Stimulated activated CD4-positive, alpha-beta T cell treated with anti-CD3 and anti-CD28 coated beads, Interleukin-2, amount 100 ng/mL, for 48 hours (primary cell): ENCODE data around the gene ZPR1.
"Not testable (repeated sequence)": the region's sequence is repeated elsewhere in the genome, so short reads cannot be mapped to it uniquely, and the experiment has no call there.

Source experiments
- DNase-seq, 2 donors: peaks; one replicate each; pipeline ENCODE4 v3.0.0-alpha.2; 2020

Gene ZPR1

DNA sequence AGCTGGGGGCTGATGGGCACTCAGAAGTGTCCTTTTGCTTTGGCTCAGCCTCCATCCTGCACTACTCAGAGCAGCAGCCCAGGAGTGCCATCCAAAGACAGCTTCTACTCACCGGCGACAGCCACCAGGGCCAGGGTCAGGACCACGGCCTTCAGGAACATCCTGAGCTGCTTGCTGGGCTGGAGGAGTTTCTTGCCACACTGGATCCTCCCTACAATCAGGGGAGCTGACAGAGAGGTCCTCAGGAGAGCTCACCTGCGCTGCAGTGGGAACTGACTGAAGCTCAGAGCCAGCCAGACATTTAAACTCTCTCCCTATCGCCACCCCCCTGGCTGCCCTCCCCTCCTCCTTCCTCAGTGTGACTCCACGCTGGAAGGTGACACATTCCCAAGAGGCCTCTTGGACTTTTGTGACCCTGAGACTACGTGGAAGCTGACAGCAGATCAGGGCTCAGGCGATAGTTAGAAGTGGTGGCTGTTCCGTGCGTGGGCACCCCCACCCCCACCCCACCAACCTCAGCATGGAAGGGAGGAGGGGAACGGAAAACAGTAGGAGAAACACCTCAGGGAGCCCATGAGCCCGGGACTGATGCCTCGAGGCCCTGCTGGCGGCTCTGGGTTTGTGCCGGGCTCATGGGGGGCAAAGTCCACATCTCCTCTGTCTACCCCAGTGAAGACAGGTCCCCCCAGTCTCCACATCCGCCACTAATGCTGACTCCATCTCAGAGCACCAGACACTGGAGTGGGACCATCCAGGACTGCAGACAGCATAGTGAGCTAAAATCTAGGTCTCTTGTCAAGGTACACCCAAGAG lies 35.4 kb upstream of the ZPR1 start, which contains the start of gene APOA4:
Gene APOA4 (minus strand): TSS at position 274 of the 813 bp plus-strand sequence. CDS start 113 bp downstream, at position 161.
- DNase-seq: no peak

DNA sequence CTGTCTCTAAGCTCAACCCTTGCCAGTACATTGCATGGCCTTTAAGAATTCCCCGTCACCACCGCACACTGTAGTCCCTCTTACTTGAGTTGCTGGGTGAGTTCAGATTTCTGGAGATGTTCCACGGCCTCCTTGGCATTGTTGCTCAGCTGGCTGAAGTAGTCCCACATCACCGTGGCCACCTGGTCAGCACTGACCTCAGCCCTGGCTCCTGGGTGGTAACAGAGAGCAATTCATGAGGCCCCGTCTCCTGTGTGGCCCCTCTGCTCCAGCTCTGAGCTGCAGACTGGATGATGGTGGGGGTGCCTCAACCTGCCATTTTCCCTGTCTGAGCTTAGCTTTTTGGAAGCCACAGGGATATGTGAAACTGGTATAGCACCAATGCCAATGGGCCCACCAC lies 34.8 kb upstream of the ZPR1 start:
- DNase-seq: no peak

DNA sequence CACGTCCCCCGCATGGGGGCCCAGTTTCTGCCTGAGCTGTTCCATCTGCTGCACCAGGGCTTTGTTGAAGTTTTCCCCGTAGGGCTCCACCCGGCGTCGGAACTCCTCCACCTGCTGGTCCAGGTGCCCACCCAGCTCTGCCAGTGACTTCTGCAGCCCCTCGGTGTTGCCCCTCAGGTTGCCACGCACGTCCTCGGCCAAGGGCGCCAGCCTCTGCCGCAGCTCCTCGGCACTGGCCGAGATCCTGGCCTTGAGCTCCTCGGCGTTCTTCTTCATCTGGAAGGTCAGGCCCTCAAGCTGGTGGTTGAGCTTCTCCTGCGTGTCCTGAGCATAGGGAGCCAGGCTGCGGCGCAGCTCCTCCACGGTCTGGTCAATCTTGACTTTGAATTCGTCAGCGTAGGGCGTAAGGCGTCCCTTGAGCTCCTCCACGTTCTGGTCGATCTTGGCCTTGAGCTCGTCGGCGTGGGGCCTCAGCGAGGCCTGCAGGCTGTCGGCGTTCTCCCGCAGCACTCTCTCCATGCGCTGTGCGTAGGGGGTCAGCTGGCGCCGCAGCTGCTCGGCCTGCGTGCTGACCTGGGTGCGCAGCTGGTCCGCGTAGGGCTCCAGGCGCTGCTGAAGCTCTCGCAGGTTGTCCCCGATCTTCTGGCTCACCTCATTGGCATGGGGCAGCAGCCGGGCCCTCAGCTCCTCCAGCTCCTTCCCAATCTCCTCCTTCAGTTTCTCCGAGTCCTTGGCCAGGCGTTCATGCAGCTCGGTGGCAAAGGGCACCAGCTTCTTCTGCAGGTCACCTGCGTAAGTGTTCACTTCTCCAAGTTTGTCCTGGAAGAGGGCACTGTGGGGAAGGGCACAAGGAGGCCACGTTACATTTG lies 33.5 kb upstream of the ZPR1 start:
- no peak for DNase-seq

DNA sequence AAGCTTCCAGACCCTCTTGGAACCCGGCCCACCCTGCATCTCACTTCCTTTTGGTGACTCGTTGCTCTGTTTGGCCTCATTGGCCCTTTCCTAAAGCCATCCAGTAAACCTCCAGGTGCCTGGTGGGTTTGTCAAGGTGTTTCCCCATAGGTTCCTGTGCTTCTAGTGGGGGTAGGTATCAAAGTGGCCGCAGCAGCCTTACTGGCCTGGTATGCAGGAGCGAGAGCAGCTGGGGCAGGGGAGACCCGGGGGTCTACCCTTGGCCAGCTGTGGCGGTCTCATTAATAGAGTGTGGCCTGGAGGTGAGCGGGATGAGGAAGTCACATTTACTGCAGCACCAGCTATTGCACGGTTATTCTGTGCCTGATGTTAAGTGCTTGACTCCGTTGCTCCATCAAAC lies 31.2 kb upstream of the ZPR1 start:
- no peak for DNase-seq

DNA sequence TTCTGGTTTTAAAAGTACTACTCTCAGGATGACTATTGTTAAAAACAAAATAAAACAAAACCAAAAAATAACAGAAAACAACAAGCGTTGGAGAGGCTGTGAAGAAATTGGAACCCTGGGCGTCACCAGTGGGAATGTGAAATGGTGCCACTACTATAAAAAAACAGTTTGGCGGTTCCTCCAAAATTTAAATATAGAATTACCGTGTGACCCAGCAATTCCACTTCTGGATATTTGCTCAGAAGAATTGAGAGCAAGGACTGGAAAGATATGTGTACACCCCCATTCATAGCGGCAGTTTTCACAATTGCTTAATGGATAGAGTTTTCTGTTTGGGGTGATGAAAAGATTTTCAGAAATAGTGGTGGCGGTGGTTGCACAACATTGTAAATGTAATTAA lies 26.7 kb upstream of the ZPR1 start:
- no peak for DNase-seq

DNA sequence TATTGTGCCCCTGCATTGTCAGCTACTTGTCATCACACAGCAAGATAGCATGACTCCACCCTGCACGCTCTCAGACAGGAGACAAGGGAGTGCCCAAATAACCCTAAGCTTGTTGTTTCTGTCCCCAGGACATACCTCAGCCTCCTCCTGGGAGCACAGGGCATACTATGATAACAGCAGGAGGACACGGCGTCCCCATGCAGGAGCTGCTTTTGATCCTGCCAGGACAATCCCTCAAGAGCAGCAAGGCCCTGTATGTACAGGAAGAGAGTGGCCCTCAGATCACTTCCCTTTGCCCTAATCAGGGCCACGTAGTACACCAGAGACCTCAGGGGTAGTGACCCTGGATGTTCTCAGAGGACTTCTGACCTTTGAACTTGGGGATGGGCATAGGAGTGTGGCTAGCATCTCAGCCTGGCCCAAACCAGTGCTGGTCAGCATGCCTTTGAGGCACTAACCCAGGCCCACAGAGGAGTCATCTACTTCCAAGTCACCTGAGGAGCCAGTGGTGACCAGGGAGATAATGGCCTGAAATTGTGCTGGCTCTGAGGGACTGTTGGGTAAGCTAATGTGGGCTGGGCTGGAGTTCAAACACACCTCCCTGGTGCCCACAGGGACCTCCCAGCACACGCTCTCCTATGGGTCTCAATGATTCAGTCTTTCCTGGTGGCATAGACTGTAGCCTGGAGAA lies 26.1 kb upstream of the ZPR1 start:
- no peak for DNase-seq

DNA sequence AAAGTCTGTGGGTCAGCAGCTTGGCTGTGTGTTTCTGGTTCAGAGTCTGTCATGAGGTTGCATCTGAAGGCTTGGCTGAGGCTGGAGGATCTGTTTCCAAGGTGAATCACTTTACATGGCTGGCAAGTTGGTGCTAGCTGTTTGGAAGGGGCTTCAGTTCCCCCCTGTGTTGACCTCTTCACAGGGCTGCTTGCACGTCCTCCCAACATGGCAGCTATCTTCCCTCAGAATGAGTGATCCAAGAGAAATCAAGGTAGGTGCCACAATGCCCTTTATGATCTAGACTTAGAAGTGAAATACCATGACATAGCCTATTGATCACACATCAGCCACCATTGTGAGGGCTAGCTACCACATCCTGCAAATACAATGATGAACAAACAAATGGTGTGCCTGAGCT lies 25.3 kb upstream of the ZPR1 start:
- DNase-seq: no peak

DNA sequence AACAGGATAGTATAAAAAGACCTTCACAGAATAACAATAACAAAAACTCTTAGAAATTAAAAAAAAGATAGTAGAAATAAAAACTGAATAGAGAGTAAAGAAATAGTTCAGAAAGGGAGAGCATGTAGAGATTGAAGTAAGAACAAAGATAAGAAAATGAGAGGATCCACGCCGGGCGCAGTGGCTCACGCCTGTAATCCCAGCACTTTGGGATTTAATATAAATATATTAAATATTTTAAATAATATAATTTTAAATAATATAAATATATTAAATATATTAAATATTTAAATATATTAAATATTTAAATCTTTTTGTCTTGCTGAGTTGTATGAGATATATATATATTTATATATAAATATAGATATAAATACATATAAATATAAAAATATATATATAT lies 24.3 kb upstream of the ZPR1 start:
- no peak for DNase-seq

DNA sequence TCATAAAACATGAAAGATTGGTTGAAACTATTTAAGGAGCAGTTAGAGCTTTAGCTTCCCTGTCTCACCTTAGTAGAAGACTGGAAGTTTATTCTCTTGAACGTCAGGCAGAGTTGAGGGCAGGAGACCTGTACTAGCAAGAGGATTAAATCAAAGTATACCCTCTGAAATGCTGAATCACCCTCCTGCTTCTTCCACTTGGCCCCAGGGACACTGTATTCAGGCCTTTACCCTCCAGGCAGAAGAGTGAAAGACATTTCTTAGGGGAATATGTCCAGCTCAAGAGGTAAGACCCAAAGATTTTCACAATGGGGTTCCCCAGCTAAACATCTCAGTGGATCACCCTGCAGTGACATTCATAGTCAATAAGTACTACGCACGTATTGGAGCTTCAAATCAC lies 23.4 kb upstream of the ZPR1 start:
- no peak for DNase-seq

DNA sequence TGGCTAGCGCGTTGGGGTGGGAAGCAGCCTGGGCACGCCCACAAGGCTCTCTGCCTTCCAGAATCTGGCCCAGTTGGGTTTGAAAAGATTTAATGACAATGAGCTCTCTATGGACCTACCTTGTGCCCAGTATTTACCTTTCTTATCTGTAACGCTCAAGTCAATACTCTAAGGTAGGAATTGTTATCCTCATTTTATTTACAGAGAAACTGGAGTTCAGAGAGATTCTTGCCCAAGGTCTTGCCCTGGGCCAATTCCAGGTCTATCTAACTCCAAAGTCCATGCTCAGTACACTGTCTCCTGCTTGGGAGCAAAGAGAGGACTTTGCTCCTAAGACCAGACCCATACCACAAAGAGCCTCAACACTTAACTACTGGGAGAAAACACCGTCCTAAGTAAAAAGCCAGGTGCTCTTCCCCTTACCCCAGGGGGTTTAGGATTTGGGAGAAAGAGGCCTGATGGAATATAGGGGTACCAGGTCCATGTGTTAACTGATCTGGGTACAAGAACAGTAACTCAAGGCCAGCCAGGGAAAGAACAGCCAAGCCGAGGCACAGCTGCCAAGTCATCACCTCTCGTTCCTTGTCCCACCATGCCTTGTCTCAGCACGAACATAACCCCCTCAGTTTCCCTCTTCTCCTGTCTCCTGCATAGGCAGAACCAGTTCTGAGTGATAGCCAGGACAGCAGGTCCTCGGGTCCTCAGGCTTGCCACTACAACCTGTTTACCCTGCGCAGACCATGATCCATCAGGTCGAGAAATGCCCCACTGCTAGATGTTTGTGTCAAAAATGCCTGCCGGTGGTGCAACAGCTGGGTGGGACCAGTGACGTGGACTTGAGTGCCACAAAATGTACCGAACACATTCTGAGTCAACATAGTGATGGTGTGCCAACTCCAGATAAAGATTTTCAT lies 20.7 kb upstream of the ZPR1 start:
- no peak for DNase-seq

DNA sequence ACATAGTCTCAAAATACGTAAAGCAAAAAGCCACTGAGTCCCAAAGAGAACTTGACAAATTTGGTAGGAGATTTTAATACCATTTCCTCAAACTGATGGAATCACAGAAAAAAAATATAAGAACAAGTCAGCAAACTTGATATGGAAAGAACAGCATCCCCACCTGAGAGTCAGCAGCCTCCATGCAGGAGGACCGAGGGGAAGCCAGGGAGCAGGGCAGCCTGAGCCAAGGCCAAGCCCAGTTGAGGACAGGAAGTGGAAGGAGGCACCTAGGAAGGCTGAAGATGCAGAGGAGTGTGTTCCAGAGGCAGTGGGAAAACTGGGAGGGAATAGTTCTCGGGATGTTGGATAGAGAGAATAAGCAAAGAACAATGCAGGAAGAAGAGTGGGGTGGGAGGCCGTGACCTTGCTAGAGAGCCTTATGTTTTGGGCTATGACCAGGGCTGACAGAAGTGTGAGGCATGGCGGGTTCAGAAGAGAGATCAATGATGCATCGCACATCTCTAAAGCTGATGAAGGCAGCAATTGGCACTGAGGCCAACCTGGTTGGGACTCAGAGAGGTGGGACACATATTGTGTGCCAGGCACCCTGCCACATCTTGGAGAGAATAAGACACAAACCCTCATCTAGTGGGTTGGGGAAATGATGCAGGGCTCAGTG lies 19.9 kb upstream of the ZPR1 start:
- no peak for DNase-seq

DNA sequence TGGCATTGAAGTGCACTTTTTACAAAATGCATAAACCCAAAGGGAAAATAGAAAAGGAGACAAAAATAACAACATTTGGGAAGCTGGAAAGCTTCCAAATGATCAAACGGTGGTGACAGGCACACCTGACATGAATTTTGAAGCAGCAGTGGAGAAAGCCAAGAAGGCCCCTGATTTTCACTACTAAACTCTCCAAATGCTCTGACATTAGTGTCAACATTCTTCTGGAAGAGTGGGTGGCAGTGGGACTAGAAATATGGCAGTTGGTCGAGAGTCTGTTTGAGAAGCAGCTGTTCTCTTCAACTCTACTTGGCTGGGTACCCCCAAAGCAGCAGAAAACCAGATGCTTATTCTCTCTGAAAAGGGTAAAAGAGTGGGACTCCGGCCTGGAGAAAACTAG lies 16.2 kb upstream of the ZPR1 start:
- DNase-seq: no peak

DNA sequence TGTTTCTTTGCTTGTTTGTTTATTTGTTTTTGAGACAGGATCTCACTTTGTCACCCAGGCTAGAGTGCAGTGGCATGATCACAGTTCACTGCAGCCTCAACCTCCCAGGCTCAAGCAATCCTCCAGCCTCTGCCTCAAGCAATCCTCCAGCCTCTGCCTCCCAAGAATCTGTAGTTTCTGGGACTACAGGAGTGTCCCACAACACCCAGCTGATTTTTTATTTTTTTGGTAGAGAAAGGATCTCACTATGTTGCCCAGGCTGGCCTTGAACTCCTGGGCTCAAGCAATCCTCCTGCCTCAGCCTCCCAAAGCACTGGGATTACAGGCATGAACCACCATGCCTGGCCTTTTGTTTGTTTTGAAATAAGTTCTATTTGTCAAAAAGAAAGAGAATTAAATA lies 13.8 kb upstream of the ZPR1 start:
- DNase-seq: not testable (repeated sequence)

DNA sequence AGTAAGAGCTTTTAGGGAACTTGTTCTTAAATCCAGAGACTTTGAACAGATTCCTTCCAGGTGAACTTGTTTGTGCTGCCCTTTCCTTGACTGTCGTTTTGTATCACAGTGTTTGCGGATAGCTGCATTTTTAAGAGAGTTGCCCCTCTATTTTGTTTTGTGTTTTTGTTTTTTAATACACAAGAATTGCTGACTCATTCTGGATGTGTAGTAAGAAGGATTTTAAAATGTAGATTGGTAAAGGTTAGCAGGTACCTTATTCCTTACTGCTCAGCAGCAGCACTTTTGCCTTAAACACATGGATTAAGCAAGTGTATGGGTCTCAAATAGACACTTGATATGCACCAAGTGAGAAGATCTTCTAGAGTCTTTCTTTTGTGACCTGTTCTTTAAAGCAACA lies 12.8 kb upstream of the ZPR1 start:
- no peak for DNase-seq

DNA sequence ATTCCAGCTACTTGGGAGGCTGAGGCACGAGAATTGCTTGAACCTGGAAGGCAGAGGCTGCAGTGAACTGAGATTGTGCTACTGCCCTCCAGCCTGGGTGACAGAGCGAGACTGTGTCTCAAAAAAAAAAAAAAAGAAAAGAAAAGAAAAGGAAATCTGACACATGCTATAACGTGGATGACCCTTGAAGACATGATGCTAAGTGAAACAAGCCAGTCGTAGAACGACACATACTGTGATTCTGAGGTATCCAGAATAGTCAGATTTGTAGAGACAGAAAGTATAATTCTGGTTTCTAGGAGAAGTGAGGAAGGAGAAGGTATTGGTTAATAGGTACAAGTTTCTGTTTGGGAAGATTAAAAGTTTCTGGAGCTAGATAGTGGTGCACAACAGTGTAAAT lies 10.5 kb upstream of the ZPR1 start:
- DNase-seq: no peak

DNA sequence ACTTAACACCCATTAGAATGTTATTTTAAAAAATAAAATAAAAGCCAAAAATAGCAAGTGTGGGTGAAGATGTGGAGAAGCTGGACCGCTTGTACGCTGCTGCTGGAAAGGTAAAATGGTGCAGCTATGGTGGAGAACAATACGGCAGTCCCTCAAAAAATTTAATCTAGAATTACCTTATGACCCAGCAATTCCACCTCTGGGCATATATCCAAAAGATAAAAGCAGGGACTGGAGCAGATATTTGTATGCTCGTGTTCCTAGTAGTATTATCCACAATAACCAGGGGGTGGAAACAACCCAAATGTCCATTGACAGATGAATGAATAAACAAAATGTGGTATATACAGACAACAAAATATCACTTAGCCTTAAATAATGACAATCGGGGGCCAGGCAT lies 10.0 kb upstream of the ZPR1 start:
- DNase-seq: no peak

DNA sequence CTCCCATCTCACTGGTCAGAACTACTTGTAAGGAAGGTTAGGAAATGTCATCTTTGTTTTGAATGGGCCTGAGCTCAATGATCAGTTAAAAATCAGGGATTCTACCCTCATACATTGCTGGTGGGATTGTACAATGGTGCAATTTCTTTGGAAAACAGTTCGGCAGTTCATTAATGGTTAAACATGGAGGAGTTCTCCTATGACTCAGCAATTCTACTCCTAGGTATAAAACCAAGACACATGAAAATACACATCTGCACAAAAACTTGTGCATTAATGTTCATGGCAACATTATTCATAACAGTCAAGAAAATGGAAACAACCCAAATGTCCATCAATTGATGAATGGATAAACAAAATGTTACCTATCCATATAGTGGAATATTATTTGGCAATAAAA lies 8.7 kb upstream of the ZPR1 start:
- no peak for DNase-seq

DNA sequence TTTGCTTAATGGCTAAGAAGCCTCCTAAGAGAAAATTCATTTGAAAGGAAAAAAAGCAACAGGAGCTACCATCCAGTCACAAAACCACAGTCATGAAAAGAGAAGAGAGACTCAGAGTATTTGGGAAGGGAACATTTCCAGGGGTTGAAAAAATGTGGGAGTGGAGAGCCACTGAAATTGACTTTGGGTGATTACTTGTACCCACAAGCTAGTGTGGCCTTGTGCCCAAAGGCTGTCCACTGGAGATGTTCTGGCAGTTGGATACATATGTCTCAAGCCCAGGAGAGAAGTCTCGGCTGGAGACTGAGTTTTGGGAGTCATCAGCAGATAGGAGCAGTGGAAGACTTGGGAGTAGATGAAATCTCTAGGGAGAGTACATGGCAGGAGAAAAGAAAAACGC lies 7.0 kb upstream of the ZPR1 start:
- DNase-seq: no peak

DNA sequence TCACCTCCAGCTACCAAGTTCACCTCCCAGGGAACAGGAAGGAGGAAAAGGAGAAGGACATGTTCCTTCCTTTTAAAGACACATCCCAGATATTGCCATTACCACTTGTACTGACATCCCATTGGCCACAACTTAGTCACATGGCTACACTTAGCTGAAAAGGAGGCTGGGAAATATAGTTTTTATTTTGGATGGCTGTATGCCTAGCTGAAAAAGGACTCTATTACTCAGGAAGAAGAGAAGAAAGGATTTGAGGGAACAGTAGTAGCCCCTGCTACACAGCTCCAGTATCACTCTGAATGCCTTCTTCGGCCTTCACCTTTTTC lies 5.9 kb upstream of the ZPR1 start:
- DNase-seq: no peak

DNA sequence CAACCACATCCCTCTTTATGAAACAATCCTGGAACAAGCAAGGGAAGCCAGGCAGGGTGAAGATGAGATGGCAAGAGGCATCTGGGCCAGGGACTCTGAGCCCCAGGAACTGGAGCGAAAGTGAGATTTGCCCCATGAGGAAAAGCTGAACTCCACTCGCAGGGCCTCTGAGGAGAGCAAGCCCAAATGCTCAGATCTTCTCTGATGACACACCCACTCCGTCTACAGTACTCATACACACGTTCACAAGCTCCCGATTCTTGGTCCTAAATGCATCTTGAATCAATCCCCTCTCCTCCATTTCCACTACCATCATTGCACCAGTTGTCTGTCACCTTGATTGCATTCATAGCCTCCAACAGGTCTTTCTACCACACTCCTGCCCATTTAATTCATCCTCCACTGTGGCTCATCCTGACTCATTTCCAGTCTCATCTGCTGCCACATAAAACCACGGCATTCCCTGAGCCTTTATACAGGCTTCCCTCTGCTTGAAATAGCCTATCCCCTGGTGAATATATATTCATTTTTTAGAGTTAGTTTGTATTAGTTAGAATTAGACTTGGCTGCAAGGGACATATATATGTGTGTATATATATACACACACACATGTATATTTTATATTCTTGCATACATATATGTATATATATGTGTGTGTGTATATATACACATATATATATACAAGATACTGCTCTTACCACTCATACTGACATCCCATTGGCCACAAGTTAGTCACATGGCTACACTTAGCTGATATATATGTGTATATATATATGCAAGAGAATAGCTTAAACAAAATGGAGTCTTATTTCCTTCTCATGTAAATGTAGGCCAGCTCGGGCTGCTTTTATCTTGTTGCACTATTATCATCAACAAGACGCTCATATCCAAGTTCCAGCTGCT lies 5.3 kb upstream of the ZPR1 start:
- DNase-seq: no peak
